ENCODE results near the gene SSB. TPM values are rescaled to one million over a fixed set of nuclear protein-coding genes. Genes with fewer than 3 reads are reported as not detected.

Gene SSB
- polyA plus RNA-seq, 1 donor from 2014 or later = 214 TPM

DNA sequence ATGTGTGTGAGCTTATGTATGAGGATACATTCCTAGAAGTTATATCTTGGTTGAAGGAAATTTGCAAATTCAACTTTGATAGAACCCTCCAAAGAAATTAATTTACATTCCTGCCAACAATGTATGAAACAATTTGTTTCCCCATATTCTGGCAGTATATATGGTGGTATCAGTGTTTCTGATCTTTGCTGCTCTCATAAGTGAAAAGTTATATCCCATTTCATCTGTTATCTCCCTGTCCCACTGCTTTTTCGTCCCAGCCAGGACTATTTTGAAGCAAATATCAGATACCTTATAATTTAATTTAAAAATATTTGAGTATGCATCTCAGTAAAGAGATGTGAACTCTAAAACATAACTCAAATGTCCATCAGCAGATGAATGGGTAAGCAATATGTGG lies 35.7 kb downstream of the SSB start:
- H3K27ac ChIP-seq (ENCODE audit: low read length) = no peak overlapping the region
- H4K20me1 ChIP-seq (ENCODE audit: insufficient read depth) = peaks cover 3% of the 10 kb centered on the region
- H3K9me2 ChIP-seq (ENCODE audit: insufficient read depth, low read length) = no peaks in the 10 kb centered on the region
- no peak overlapping the region for H3K4me3 ChIP-seq (ENCODE audit: low read length)
- H3K27me3 ChIP-seq (ENCODE audit: insufficient read depth, low read depth, low read length) = no peaks in the 10 kb centered on the region
- H3K4me2 ChIP-seq (ENCODE audit: low read length) = no peak overlapping the region
- no peak overlapping the region for H2AFZ ChIP-seq (ENCODE audit: low read depth, low read length)
- no peak overlapping the region for H3K9ac ChIP-seq (ENCODE audit: low read length)
- peaks cover 57% of the 10 kb centered on the region for H3K79me2 ChIP-seq (replicated peaks; ENCODE audit: insufficient read depth, low read length)
- no peaks in the 10 kb centered on the region for H3K36me3 ChIP-seq (ENCODE audit: insufficient read depth, low read length)
- no peaks in the 10 kb centered on the region for H3K9me3 ChIP-seq (ENCODE audit: low read length)
- no peak for TF ChIP-seq POLR2AphosphoS5 (IDR thresholded peaks at IDR 0.05)
- no peaks in the 10 kb centered on the region for H3F3A ChIP-seq (ENCODE audit: insufficient read depth, low read length, poor library complexity, severe bottlenecking)

DNA sequence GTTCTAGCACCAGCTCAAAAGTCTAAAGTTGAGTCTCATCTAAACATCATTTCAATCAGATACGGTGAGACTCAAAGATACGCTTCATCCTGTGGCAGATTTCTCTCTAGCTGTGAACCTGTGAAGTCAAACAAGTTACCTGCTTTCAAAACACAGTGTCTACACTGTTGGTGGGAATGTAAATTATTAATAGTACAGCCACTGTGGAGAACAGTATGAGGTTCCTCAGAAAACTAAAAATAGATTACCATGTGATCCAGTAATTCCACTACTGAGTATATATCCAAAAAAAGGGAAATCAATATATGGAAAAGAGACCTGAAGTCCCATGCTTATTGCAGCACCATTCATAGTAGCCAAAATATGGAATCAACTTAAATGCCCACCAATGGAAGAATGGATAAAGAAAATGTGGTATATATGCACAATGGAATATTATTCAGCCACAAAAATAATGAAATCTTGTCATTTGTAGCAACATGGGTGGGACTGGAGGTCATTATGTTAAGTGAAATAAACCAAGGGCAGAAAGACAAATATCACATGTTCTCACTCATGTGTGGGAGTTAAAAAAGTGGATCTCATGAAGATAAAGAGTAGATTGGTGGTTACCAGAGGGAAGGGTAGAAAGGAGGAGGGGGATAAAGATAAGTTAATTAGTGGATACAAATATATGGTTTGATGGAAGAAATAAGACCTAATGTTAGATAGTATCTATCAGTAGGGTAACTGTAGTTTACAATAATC lies 40.2 kb downstream of the SSB start:
- no peak overlapping the region for H3K4me2 ChIP-seq (ENCODE audit: low read length)
- H3K9ac ChIP-seq (ENCODE audit: low read length) = no peak overlapping the region
- no peak for TF ChIP-seq TAF1 (IDR thresholded peaks at IDR 0.05; ENCODE audit: low read depth)
- TF ChIP-seq MXI1 (conservative IDR thresholded peaks at IDR 0.05; ENCODE audit: poor library complexity, severe bottlenecking) = no peak
- TF ChIP-seq EP300 (conservative IDR thresholded peaks at IDR 0.05; ENCODE audit: poor library complexity, severe bottlenecking) = no peak
- H3K9me3 ChIP-seq (ENCODE audit: low read length) = no peaks in the 10 kb centered on the region
- H3K27ac ChIP-seq (ENCODE audit: low read length) = no peak overlapping the region
- H3K79me2 ChIP-seq (replicated peaks; ENCODE audit: insufficient read depth, low read length) = peaks cover 29% of the 10 kb centered on the region
- H3K4me3 ChIP-seq (ENCODE audit: low read length) = no peak overlapping the region
- no peaks in the 10 kb centered on the region for H3K27me3 ChIP-seq (ENCODE audit: insufficient read depth, low read depth, low read length)
- no peaks in the 10 kb centered on the region for H3K36me3 ChIP-seq (ENCODE audit: insufficient read depth, low read length)
- no peaks in the 10 kb centered on the region for H3F3A ChIP-seq (ENCODE audit: insufficient read depth, low read length, poor library complexity, severe bottlenecking)
- H3K9me2 ChIP-seq (ENCODE audit: insufficient read depth, low read length) = no peaks in the 10 kb centered on the region
- no peak overlapping the region for H2AFZ ChIP-seq (ENCODE audit: low read depth, low read length)
- H4K20me1 ChIP-seq (ENCODE audit: insufficient read depth) = no peaks in the 10 kb centered on the region

DNA sequence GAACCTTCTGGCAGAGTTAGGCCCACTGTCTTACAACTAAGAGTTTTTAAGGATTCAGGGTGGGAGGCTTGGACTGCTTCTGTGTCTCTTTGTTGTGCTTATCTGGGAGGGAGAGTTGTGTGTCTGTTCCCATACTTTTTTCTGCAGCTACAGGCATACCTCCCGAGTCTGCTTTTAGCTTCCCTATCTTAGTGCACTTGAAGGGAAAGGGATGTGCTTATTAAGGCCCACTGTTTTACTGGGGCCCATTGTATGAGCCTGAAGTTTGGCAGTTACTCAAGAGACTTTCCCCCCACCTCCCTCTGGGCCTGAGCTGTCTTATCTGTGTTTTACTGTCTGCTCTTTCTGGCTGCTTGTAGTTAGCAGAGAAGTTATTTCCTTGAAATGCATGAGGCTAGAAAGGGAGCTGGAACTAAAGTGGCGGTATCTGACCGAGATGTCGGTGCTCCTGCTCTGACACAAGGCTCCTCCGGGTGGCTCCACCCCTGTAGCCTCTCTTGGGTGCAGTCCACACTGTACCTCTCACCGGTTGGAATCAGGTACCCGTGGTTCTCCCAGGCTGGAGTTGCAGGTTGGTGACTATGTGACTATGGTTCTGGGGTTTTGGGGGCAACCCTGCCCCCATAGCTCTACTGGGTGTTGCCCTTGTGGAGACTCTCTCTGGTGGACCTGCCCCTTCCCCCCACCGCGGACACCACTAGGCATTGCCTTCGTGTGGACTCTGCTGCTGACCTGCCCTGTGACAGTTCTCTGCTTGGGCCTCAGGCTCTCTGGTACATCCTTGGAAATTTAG lies 41.5 kb downstream of the SSB start:
- Histone ChIP-seq H3K4me3 (ENCODE audit: low read length) (no peak overlapping the region), H3F3A (ENCODE audit: insufficient read depth, low read length, poor library complexity, severe bottlenecking) (no peaks in the 10 kb centered on the region), H3K4me2 (ENCODE audit: low read length) (no peak overlapping the region), H3K36me3 (ENCODE audit: insufficient read depth, low read length) (no peaks in the 10 kb centered on the region), H3K9ac (ENCODE audit: low read length) (no peak overlapping the region), H3K27me3 (ENCODE audit: insufficient read depth, low read depth, low read length) (no peaks in the 10 kb centered on the region), H4K20me1 (ENCODE audit: insufficient read depth) (no peaks in the 10 kb centered on the region), H3K9me3 (ENCODE audit: low read length) (no peaks in the 10 kb centered on the region), H2AFZ (ENCODE audit: low read depth, low read length) (no peak overlapping the region), H3K27ac (ENCODE audit: low read length) (no peak overlapping the region), H3K79me2 (replicated peaks; ENCODE audit: insufficient read depth, low read length) (peaks cover 20% of the 10 kb centered on the region), H3K9me2 (ENCODE audit: insufficient read depth, low read length) (no peaks in the 10 kb centered on the region)
- TF ChIP-seq POLR2AphosphoS5 (IDR thresholded peaks at IDR 0.05) (no peak), SMC3 (conservative IDR thresholded peaks at IDR 0.05; ENCODE audit: poor library complexity) (no peak), TAF1 (IDR thresholded peaks at IDR 0.05; ENCODE audit: low read depth) (no peak), RAD21 (conservative IDR thresholded peaks at IDR 0.05) (no peak), EZH2 (IDR thresholded peaks at IDR 0.05; ENCODE audit: borderline replicate concordance, insufficient read depth, low read length, poor library complexity, severe bottlenecking) (no peak), MXI1 (conservative IDR thresholded peaks at IDR 0.05; ENCODE audit: poor library complexity, severe bottlenecking) (no peak), EP300 (conservative IDR thresholded peaks at IDR 0.05; ENCODE audit: poor library complexity, severe bottlenecking) (no peak)
- TF ChIP-seq, protein P1, sequence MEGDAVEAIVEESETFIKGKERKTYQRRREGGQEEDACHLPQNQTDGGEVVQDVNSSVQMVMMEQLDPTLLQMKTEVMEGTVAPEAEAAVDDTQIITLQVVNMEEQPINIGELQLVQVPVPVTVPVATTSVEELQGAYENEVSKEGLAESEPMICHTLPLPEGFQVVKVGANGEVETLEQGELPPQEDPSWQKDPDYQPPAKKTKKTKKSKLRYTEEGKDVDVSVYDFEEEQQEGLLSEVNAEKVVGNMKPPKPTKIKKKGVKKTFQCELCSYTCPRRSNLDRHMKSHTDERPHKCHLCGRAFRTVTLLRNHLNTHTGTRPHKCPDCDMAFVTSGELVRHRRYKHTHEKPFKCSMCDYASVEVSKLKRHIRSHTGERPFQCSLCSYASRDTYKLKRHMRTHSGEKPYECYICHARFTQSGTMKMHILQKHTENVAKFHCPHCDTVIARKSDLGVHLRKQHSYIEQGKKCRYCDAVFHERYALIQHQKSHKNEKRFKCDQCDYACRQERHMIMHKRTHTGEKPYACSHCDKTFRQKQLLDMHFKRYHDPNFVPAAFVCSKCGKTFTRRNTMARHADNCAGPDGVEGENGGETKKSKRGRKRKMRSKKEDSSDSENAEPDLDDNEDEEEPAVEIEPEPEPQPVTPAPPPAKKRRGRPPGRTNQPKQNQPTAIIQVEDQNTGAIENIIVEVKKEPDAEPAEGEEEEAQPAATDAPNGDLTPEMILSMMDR (IDR thresholded peaks at IDR 0.05; ENCODE audit: poor library complexity, severe bottlenecking) = no peak
- TF ChIP-seq, protein P2, sequence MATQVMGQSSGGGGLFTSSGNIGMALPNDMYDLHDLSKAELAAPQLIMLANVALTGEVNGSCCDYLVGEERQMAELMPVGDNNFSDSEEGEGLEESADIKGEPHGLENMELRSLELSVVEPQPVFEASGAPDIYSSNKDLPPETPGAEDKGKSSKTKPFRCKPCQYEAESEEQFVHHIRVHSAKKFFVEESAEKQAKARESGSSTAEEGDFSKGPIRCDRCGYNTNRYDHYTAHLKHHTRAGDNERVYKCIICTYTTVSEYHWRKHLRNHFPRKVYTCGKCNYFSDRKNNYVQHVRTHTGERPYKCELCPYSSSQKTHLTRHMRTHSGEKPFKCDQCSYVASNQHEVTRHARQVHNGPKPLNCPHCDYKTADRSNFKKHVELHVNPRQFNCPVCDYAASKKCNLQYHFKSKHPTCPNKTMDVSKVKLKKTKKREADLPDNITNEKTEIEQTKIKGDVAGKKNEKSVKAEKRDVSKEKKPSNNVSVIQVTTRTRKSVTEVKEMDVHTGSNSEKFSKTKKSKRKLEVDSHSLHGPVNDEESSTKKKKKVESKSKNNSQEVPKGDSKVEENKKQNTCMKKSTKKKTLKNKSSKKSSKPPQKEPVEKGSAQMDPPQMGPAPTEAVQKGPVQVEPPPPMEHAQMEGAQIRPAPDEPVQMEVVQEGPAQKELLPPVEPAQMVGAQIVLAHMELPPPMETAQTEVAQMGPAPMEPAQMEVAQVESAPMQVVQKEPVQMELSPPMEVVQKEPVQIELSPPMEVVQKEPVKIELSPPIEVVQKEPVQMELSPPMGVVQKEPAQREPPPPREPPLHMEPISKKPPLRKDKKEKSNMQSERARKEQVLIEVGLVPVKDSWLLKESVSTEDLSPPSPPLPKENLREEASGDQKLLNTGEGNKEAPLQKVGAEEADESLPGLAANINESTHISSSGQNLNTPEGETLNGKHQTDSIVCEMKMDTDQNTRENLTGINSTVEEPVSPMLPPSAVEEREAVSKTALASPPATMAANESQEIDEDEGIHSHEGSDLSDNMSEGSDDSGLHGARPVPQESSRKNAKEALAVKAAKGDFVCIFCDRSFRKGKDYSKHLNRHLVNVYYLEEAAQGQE (IDR thresholded peaks at IDR 0.05; ENCODE audit: borderline replicate concordance) = no peak

Measured in neural cell (in vitro differentiated cells).